Right lobe of liver (tissue), 6 donors: ENCODE results near the gene FYB1. TPM values are rescaled to one million over a fixed set of nuclear protein-coding genes. Genes with fewer than 3 reads are reported as not detected.

Experiments
- ATAC-seq, 4 donors: fragments of 200-7000 bp; cut with Tn5 transposase; one replicate each; pipeline ENCODE4 v1.9.1; 2020; ENCODE audit warnings: mild to moderate bottlenecking in 4 of 4, moderate library complexity in 4 of 4
- DNase-seq, 3 donors: peaks; one replicate each; pipeline ENCODE4 v3.0.0-alpha.2; 2020
- H3K27ac ChIP-seq, 3 donors: fragments of 200-600 bp; one replicate each; pipeline ENCODE4 v1.8.0; 2022
- H3K27me3 ChIP-seq, 2 donors: fragments of 200-600 bp; one replicate each; pipeline ENCODE4 v1.8.0; 2022
- H3K36me3 ChIP-seq, 4 donors: fragments of 200-600 bp; sonication (generic) in 1 of 4; one replicate each; pipeline versions ENCODE4 v1.5.1 to v1.8.0; 2017 to 2022; ENCODE audit warnings: control low read depth in 1 of 4
- H3K4me1 ChIP-seq, 4 donors: fragments of 200-600 bp; sonication (generic) in 1 of 4; one replicate each; pipeline versions ENCODE4 v1.5.1 to v1.8.0; 2017 to 2022; ENCODE audit warnings: control low read depth in 1 of 4
- H3K4me3 ChIP-seq, 3 donors: fragments of 200-600 bp; one replicate each; pipeline ENCODE4 v1.8.0; 2022
- H3K9me3 ChIP-seq, 4 donors: fragments of 200-600 bp; sonication (generic) in 1 of 4; one replicate each; pipeline versions ENCODE4 v1.5.1 to v1.8.0; 2017 to 2022; ENCODE audit warnings: control low read depth in 1 of 4
- CTCF ChIP-seq, 4 donors: fragments of 200-600 bp in 3 of 4; fragments of 450-650 bp in 1 of 4; IDR thresholded peaks; one replicate each; pipeline versions ENCODE4 v1.5.1 to v1.8.0; 2016 to 2022; ENCODE audit warnings: antibody characterized with exemption in 4 of 4, mild to moderate bottlenecking in 2 of 4
- POLR2A ChIP-seq: fragments of 450-650 bp; IDR thresholded peaks from one replicate; pipeline ENCODE4 v1.6.1; 2017; ENCODE audit warnings: antibody characterized with exemption, mild to moderate bottlenecking
- WGBS: methylation state at CpG from one replicate; pipeline ENCODE4 v1.1.6; 2018; ENCODE audit warnings: low coverage, low lambda C conversion rate; ENCODE audit not compliant: insufficient coverage; ENCODE audit errors: missing lambda C conversion rate; 5-methylcytosine and 5-hydroxymethylcytosine counted together
- intact Hi-C, 2 donors: fragments of 100-400 bp; cut with DNase I; formaldehyde crosslinking; loops; one replicate each; pipeline versions ENCODE4 v1.11.2 to v1.14.1; 2022
- total RNA-seq, 6 experiments: library from RNA; depleted of rRNA in 2 of 6; stranded (reverse); fragments of >200 nt in 2 of 6; fragmentation: NEBNext Ultra II Directional in 3 of 6; extraction: Animal tissue kit (Norgen Biotek cat#: 25700) in 3 of 6; gene quantifications; one replicate each; pipeline versions ENCODE4 v1.1.0 to v1.2.4, GENCODE V29; 2016 to 2023
- donor health status: DM: no; HTN: yes; CAD: no.
- donor health status: DM: no; HTN: no; CAD: no.
- donor health status: DM: no; HTN: no; CAD: no.
- donor health status: DM: no; HTN: yes; CAD: no.
- donor health status: DM: no; HTN: yes; CAD: no.

The FYB1 gene
- total RNA-seq, 6 experiments from 2014 or later: 3.7 to 15.3 (median 9.1) TPM

GRCh38 chr5:39130716-39131115, 88.6 kb downstream of the FYB1 start:
- DNase-seq (no peak), ATAC-seq (no peak)
- intact Hi-C loops: no loop called here
- WGBS: 61% methylated on average over 1 of the region's 1 CpG
- peaks cover 0 to 2% (median 0%) of the 10 kb centered on the region in 4 donors for H3K36me3 ChIP-seq
- H3K27ac ChIP-seq: no peak overlapping the region
- H3K4me3 ChIP-seq: no peak overlapping the region
- no peaks in the 10 kb centered on the region for H3K27me3 ChIP-seq
- H3K9me3 ChIP-seq: no peaks in the 10 kb centered on the region
- TF ChIP-seq CTCF (IDR thresholded peaks at IDR 0.05) (no peak), POLR2A (no peak)
- H3K4me1 ChIP-seq: no peaks in the 10 kb centered on the region

- intact Hi-C loops: no loop called here
- H3K9me3 ChIP-seq: no peaks in the 10 kb centered on the region
- no peak for DNase-seq
- H3K27ac ChIP-seq: no peak overlapping the region
- H3K27me3 ChIP-seq: no peaks in the 10 kb centered on the region
- no peak for TF ChIP-seq CTCF (IDR thresholded peaks at IDR 0.05)
- TF ChIP-seq POLR2A: no peak
- no peaks in the 10 kb centered on the region for H3K36me3 ChIP-seq
- no peak for ATAC-seq
- 42% methylated on average over 2 of the region's 2 CpGs for WGBS
- H3K4me1 ChIP-seq: no peaks in the 10 kb centered on the region
- no peak overlapping the region for H3K4me3 ChIP-seq
Observed at GRCh38 chr5:39121922-39122321, 97.4 kb downstream of the FYB1 start.

GRCh38 chr5:39121315-39121714, 98.0 kb downstream of the FYB1 start:
- H3K36me3 ChIP-seq: no peaks in the 10 kb centered on the region
- 67% methylated on average over 1 of the region's 1 CpG for WGBS
- no peak overlapping the region for H3K27ac ChIP-seq
- H3K4me3 ChIP-seq: no peak overlapping the region
- DNase-seq (no peak), ATAC-seq (no peak)
- no peaks in the 10 kb centered on the region for H3K9me3 ChIP-seq
- no peaks in the 10 kb centered on the region for H3K27me3 ChIP-seq
- intact Hi-C loops: no loop called here
- no peaks in the 10 kb centered on the region for H3K4me1 ChIP-seq
- TF ChIP-seq CTCF (IDR thresholded peaks at IDR 0.05): no peak
- no peak for TF ChIP-seq POLR2A

DNA sequence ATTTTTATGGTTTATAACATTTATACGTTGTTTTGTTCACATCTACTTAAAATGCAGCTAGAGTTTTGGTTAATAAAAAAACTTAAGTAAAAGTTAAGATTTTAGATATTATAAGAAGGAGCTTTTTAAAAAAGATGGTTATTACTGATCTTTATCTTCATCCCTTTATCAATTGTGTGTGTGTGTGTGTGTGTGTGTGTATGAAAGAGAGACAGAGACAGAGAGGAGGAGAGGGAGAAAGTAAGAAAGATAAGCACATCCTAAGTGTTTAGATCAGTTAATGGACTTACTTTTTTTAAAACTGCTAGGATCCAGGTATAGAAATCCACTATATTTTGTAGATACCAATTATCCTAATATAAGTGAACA, 99.3 kb downstream of the FYB1 start:
- Histone ChIP-seq H3K4me3 (no peak overlapping the region), H3K4me1 (no peaks in the 10 kb centered on the region), H3K9me3 (no peaks in the 10 kb centered on the region), H3K27me3 (no peaks in the 10 kb centered on the region), H3K36me3 (no peaks in the 10 kb centered on the region), H3K27ac (no peak overlapping the region)
- WGBS: 65% methylated on average over 1 of the region's 1 CpG
- DNase-seq: no peak
- TF ChIP-seq POLR2A (no peak), CTCF (IDR thresholded peaks at IDR 0.05) (no peak)
- intact Hi-C loops: no loop called here
- no peak for ATAC-seq

DNA sequence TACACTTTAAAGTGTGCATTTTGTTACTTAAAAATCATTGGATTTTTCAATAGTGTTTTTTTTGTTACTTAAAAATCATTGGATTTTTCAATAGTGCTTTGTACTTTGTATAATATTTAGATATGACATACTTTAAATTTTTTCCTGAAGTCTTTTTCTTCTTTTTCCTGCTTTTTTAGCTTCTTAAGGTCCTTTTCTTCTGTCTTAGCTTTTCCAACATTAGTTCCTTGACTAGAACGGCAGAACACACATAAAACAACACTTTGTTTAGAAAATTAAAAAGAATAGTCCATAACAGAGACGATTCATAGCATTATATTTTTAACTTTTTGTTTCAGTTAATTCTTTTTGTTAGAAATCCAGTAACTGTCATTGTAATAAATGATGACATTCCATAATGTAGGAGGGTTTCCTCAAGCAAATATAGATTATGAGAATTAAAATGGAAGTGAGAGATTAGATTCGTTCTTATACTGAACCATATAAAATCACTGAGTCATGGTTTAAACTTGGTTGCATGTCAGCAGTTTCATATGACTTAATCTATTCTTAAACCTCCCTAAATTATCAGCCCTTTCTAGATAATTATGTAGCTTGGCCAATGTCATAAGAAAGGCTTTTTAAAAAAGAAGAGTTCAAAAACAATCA, 99.8 kb downstream of the FYB1 start:
- Histone ChIP-seq H3K4me3 (no peak overlapping the region), H3K27ac (no peak overlapping the region), H3K36me3 (no peaks in the 10 kb centered on the region), H3K4me1 (no peaks in the 10 kb centered on the region), H3K9me3 (no peaks in the 10 kb centered on the region), H3K27me3 (no peaks in the 10 kb centered on the region)
- TF ChIP-seq CTCF (IDR thresholded peaks at IDR 0.05) (no peak), POLR2A (no peak)
- DNase-seq: no peak
- 64% methylated on average over 3 of the region's 3 CpGs for WGBS
- intact Hi-C loops: no loop called here
- ATAC-seq: no peak
